Measurements from ENCODE around the gene NOD2.

NOD2 gene

GRCh38 chr16:50695017-50696000 lies 1.9 kb downstream of the NOD2 start:
- DNase-seq, result no peak

DNA sequence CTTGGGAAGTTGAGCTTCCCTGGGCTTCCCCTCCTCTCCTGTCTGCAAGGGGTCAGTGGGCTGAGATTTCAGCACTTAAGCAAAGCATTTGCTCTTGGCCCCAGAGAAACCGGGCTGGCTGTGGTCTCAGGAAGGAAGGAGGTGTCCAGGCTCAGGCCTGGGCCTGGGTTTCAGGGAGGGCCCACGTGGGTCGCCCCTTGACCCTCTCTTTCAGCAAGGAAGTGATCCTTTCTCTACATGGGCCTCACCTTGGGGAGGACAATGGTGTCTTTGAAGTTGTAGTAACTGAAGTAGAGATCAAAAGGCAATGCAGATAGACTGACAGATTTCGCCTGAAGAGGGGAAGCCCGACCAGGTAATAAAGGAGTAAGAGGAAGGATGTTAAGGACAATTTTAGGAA lies 2.7 kb downstream of the NOD2 start:
- no peak for DNase-seq

- peak; percentile 58 for DNase-seq
These were observed 3.4 kb downstream of the NOD2 start for GRCh38 chr16:50696575-50697420.

DNA sequence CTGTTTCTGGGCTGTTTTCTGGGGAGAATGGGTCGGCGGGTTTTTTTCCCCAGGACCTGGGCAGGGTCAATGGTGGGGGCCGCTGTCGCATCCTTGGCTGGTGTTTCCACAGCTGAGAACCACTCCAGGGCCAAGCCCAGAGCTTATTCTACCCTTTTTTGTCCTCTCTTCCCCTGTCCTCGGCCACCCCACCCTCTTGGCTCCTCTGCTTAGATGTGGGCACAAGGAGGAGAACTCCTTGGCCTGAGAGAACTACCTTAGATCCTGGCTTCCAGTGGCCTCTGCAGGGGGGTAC lies 4.0 kb downstream of the NOD2 start:
- no peak for DNase-seq

DNA sequence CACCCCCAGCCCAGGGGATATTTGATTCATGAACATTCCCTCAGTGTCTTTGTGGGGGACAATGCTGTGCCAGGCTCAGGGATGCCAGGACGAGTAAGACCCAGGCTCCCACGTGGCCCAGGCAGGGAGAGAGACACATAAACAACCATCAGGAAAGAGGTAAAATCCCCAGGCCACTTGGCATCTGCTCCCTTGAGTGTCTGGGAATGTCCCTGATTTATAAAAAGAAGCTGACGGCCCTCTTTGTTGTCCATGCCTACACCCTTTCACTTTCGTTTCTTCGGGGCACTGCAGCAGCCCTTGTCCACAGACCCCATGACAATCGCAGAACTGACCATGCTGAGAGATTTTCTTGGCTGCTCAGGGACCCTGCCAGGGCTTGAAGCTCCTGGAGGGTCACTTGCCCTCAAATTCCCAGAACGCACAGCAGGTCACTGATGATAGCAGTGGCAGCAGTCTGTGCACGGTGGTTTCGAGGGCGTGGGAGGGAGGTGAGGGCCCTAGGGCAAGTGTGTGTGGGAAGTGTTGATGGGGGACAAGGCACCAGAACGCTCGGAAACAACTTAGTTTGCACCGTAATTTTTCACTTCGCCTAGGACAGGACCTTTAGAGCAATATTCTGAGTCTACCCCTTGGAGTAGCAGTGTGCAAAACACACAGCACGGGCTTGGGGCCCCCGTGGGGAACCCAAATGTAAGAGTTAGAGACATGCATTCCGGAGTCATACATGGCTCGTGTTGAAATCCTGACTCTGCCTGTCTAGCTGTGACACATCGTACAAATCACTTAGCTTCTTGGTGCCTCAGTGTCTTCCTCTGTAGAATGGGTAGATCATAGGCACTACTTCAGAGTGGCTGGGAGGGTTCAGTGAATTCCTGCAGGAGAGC lies 4.7 kb downstream of the NOD2 start:
- DNase-seq, result no peak

GRCh38 chr16:50699326-50700159 lies 6.1 kb downstream of the NOD2 start:
- DNase-seq, result peak; percentile 34

GRCh38 chr16:50702725-50703124 lies 9.3 kb downstream of the NOD2 start:
- no peak for DNase-seq

- DNase-seq, result no peak
These were observed 10.8 kb downstream of the NOD2 start for GRCh38 chr16:50704245-50704644.

GRCh38 chr16:50705436-50706110 lies 12.2 kb downstream of the NOD2 start:
- no peak for DNase-seq

GRCh38 chr16:50706250-50706649 lies 12.8 kb downstream of the NOD2 start:
- no peak for DNase-seq

DNA sequence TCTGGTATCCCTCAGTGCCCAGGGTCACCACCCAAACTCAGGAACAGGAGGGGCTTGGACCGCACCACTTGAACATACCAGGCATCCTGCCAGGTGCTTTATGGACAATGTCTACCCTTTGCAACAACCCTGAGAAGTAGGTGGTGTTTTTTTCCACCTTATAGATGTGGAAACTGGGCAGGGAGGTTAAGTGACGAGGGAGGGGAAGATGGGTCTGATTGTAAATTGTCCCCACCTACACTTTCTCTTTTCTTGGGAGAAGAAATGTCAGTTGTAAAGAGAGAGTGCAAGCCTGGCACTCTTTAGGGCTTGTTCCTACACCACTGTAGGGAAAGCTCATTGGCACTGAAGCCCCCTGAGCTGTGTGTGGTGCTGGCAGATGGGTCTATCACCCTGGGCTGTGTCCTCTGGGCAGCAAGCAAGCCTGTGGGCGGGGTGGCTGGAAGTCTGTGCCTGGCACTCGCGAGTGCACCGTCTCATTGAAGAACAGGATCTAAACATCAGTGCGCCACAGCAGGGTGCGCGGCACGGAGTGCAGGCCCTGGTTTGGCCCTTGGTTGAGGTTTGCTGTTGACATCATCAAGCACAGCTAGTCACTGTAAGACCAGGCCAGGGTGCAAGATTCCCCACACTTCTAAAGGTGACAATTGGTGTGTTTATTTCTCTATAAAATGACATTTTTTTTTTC lies 15.1 kb downstream of the NOD2 start:
- no peak for DNase-seq

DNA sequence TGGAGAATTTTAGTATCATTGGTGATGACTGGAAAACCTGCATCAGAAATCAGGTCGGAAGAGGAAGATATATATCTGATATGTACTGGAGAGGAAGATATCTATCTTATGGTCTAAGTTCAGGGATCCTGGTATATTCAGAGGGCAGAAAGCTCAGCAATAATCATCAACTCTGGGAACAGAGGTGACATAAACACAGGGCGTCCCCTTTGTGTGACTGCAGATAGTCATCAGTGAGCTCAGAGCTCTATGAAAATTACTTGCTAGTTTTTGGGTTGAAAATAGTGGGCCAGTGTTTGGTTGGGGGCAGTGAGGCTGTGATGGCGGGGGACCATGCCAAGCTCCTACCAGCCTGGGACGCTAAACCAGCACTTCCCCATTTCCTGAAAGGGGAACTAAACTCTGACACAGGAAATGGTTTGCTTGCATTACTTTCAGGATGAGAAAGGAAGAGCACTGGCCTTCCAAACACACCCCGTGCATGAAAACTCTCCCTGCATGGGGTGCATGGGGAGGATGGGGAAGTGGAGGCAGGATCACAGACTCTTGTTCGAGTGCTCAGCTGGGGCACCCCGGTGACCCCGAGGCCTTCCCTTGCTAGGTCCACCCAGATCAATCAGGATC lies 15.8 kb downstream of the NOD2 start:
- no peak for DNase-seq

DNA sequence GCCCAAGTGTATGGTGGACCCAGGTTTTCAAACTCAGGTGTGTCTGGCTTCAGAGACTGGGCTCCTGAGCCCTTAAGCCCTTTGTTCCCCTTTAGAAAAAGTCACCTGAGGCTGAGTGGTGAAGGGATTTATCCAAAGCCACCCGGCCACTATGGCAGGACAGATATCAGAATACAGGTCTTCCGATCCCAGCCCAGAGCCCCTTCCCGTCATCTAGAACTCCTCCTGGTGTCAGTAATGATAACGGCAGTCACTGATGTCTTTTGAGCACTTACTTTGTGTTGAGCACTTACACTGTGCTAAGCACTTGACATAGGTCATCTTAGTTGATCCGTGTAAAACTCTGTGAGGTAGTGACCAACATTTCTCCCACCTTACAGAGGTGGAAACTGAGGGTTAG lies 16.6 kb downstream of the NOD2 start:
- DNase-seq, result no peak

- no peak for DNase-seq
These were observed 17.6 kb downstream of the NOD2 start for GRCh38 chr16:50711040-50711439.

DNA sequence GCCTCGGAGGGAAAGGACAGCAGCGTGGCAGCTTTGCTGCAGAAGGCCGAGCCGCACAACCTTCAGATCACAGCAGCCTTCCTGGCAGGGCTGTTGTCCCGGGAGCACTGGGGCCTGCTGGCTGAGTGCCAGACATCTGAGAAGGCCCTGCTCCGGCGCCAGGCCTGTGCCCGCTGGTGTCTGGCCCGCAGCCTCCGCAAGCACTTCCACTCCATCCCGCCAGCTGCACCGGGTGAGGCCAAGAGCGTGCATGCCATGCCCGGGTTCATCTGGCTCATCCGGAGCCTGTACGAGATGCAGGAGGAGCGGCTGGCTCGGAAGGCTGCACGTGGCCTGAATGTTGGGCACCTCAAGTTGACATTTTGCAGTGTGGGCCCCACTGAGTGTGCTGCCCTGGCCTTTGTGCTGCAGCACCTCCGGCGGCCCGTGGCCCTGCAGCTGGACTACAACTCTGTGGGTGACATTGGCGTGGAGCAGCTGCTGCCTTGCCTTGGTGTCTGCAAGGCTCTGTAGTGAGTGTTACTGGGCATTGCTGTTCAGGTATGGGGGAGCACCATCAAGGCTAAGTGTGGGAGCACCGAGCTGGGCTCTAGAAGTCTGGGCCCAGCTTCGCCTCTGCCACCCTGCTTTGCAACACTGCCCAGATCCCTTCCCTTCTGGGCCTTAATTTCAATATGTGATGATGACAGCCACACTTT lies 18.6 kb downstream of the NOD2 start:
- DNase-seq, result no peak

- no peak for DNase-seq
These were observed 19.1 kb downstream of the NOD2 start for GRCh38 chr16:50712560-50712898.

- no peak for DNase-seq
These were observed 19.6 kb downstream of the NOD2 start for GRCh38 chr16:50712956-50713355.

GRCh38 chr16:50717091-50717490 lies 23.7 kb downstream of the NOD2 start:
- no peak for DNase-seq

- DNase-seq, result no peak
These were observed 24.1 kb downstream of the NOD2 start for GRCh38 chr16:50717494-50717893.

All from T-helper 9 cell (primary cell).